Activated naive CD4-positive, alpha-beta T cell treated with anti-CD3 and anti-CD28 coated beads, Interleukin-2, amount 10 ng/mL, durations not matched to agents 7 days and 5 days (primary cell): ENCODE results near the gene AGK.

Source experiments
- CTCF ChIA-PET: fragments of 350-600 bp; sonication (Branson Sonifier 250); formaldehyde crosslinking; loops from one replicate; lab custom pipeline; 2021; ENCODE audit warnings: antibody characterized with exemption; lab: Charles Lee
- DNase-seq: peaks from one replicate; pipeline ENCODE4 v3.0.0-alpha.2; 2020
- H3K27ac Mint-ChIP-seq: one replicate; pipeline ENCODE4 v1.8.0; 2021; ENCODE audit warnings: mild to moderate bottlenecking, moderate library complexity, mixed read lengths
- H3K27me3 Mint-ChIP-seq: one replicate; pipeline ENCODE4 v1.8.0; 2021; ENCODE audit warnings: mild to moderate bottlenecking, mixed read lengths
- H3K36me3 Mint-ChIP-seq: one replicate; pipeline ENCODE4 v1.8.0; 2021; ENCODE audit warnings: mixed read lengths
- H3K4me1 Mint-ChIP-seq: one replicate; pipeline ENCODE4 v1.8.0; 2021; ENCODE audit warnings: mixed read lengths
- H3K4me3 Mint-ChIP-seq: one replicate; pipeline ENCODE4 v1.8.0; 2021; ENCODE audit warnings: mild to moderate bottlenecking, moderate library complexity, mixed read lengths
- H3K9me3 Mint-ChIP-seq: one replicate; pipeline ENCODE4 v1.8.0; 2021; ENCODE audit warnings: mixed read lengths

The AGK gene

DNA sequence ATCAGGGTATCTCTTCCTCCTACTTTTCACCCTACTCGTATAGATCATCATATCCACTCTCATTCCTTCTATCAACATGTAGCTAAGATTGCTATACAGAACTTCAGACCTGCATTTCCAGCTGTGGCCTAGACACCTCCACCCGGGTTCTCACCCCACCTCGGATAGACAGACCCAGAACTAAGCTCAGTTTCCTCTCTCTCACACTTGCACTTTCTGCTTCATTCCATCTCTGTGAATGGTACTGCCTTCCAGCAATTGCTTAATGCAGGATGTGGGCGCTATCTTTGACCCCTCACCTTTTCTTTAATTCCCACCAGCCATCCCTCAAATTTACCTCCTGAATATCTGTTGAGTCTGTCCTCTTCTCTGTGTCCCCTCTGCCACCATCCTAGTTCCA, 35.7 kb downstream of the AGK start:
- Mint-ChIP-seq H3K36me3 (peaks cover 60% of the 10 kb centered on the region), H3K9me3 (no peaks in the 10 kb centered on the region), H3K4me1 (peaks cover 9% of the 10 kb centered on the region), H3K4me3 (no peak overlapping the region), H3K27me3 (no peaks in the 10 kb centered on the region), H3K27ac (no peak overlapping the region)
- DNase-seq: no peak
- CTCF ChIA-PET: no interaction called here

DNA sequence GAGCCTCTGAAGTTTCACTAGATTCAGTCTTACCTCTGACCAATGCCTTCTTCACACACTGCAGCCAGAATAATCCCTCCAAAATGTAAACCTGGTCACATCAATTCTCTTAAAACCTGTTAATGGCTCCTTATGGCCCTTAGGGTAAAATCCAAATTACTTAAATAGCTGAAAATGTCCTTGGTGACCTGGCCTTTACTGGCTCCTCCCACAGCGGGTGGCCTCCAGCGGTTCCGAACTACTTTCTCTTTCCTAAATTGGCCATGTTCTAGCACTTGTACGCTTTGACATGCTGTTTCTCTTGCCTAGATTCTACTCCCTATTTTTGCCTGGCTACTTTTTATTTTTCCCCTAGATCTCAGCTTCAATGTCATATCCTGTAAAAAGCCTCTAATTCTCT, 36.1 kb downstream of the AGK start:
- Mint-ChIP-seq H3K9me3 (no peaks in the 10 kb centered on the region), H3K27ac (no peak overlapping the region), H3K4me3 (no peak overlapping the region), H3K4me1 (peaks cover 9% of the 10 kb centered on the region), H3K36me3 (peaks cover 61% of the 10 kb centered on the region), H3K27me3 (no peaks in the 10 kb centered on the region)
- CTCF ChIA-PET: no interaction called here
- no peak for DNase-seq

- Mint-ChIP-seq H3K4me3 (no peak overlapping the region), H3K9me3 (no peaks in the 10 kb centered on the region), H3K4me1 (peaks cover 9% of the 10 kb centered on the region), H3K27me3 (no peaks in the 10 kb centered on the region), H3K36me3 (peaks cover 48% of the 10 kb centered on the region), H3K27ac (no peak overlapping the region)
- CTCF ChIA-PET: no interaction called here
- DNase-seq: no peak
These were observed 37.7 kb downstream of the AGK start for GRCh38 chr7:141588912-141589311.

DNA sequence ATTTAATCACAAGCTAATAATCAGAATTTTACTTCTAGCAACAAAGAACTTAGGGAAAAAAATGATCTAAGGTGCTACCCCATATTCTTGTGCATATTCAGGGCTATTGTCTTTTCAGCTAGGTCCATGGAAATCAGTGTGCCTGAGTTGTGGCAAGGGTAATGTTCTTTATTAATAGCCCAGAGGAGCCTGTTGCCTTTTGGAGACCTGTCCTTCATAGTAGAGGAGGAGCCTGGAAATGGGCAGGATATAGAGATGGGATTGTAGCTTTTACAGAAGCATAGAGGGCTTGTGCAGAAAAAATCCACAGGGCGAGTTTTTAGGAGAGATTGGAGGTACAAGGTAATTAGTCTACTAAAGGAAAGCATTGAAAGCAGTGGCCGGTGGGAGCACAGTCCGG, 38.9 kb downstream of the AGK start:
- no peaks in the 10 kb centered on the region for H3K9me3 Mint-ChIP-seq
- H3K27ac Mint-ChIP-seq: no peak overlapping the region
- H3K27me3 Mint-ChIP-seq: no peaks in the 10 kb centered on the region
- H3K36me3 Mint-ChIP-seq: peaks cover 45% of the 10 kb centered on the region
- no peak for DNase-seq
- no peak overlapping the region for H3K4me3 Mint-ChIP-seq
- H3K4me1 Mint-ChIP-seq: peaks cover 9% of the 10 kb centered on the region
- CTCF ChIA-PET: interaction anchor here (0.7 kb wide), 1 partner anchor 56 kb away, joined by 3 read pairs; no protein-coding TSS in a partner anchor

GRCh38 chr7:141590666-141591065, 39.5 kb downstream of the AGK start:
- Mint-ChIP-seq H3K4me3 (no peak overlapping the region), H3K27me3 (no peaks in the 10 kb centered on the region), H3K36me3 (peaks cover 43% of the 10 kb centered on the region), H3K27ac (peak overlapping the region; percentile 29), H3K9me3 (no peaks in the 10 kb centered on the region), H3K4me1 (peaks cover 9% of the 10 kb centered on the region)
- no peak for DNase-seq
- CTCF ChIA-PET: interaction anchor here (0.7 kb wide), 1 partner anchor 57 kb away, joined by 3 read pairs; no protein-coding TSS in a partner anchor

DNA sequence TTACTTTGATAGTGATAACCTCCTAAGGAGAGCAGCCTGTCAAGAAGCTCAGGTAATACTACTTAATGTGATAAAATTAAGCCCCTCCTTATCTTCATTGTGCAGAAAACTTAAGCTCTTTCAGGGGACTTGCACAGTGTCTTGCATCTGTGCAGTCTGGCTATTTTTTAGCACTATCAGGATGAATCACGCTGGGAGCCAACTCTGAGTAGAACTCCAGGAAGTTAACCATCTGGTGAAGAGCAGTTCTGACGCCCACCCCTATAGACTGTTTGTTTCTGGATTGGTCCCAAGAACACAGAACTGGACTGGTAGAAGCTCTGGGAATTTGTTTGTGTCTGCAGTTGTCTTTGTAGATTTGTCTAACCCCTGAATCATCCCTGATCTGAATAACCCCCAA, 41.9 kb downstream of the AGK start:
- Mint-ChIP-seq H3K4me3 (no peak overlapping the region), H3K9me3 (no peaks in the 10 kb centered on the region), H3K4me1 (peaks cover 9% of the 10 kb centered on the region), H3K27me3 (no peaks in the 10 kb centered on the region), H3K27ac (no peak overlapping the region), H3K36me3 (peaks cover 38% of the 10 kb centered on the region)
- CTCF ChIA-PET: interaction anchor here (1.4 kb wide), 1 partner anchor 61 kb away, joined by 4 read pairs; no protein-coding TSS in a partner anchor
- DNase-seq: no peak

DNA sequence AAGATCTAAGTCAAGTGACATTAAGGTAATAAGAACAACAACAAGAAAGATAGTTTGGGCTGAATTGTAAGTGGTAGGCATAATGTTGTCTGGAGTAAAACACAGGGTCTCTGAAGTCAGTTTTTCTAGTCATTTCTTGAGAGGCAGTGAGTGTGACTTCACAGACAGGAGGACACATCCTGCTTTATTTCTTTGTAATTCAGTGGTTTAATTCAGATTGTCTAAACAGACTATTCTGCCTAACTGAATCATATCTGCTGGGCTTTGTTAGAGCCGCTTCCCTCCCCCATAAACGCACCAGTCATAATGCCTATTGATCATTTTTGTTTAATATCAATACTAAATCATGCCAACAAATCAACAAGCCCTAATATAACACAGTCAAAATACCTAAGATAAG, 46.8 kb downstream of the AGK start:
- H3K27me3 Mint-ChIP-seq: no peaks in the 10 kb centered on the region
- no peaks in the 10 kb centered on the region for H3K4me1 Mint-ChIP-seq
- H3K36me3 Mint-ChIP-seq: peaks cover 40% of the 10 kb centered on the region
- H3K27ac Mint-ChIP-seq: no peak overlapping the region
- no peak for DNase-seq
- CTCF ChIA-PET: no interaction called here
- H3K9me3 Mint-ChIP-seq: no peaks in the 10 kb centered on the region
- H3K4me3 Mint-ChIP-seq: no peak overlapping the region

- CTCF ChIA-PET: no interaction called here
- Mint-ChIP-seq H3K27ac (no peak overlapping the region), H3K36me3 (peaks cover 40% of the 10 kb centered on the region), H3K9me3 (no peaks in the 10 kb centered on the region), H3K4me1 (no peaks in the 10 kb centered on the region), H3K27me3 (no peaks in the 10 kb centered on the region), H3K4me3 (no peak overlapping the region)
- no peak for DNase-seq
These were observed 47.2 kb downstream of the AGK start for GRCh38 chr7:141598408-141598807.

DNA sequence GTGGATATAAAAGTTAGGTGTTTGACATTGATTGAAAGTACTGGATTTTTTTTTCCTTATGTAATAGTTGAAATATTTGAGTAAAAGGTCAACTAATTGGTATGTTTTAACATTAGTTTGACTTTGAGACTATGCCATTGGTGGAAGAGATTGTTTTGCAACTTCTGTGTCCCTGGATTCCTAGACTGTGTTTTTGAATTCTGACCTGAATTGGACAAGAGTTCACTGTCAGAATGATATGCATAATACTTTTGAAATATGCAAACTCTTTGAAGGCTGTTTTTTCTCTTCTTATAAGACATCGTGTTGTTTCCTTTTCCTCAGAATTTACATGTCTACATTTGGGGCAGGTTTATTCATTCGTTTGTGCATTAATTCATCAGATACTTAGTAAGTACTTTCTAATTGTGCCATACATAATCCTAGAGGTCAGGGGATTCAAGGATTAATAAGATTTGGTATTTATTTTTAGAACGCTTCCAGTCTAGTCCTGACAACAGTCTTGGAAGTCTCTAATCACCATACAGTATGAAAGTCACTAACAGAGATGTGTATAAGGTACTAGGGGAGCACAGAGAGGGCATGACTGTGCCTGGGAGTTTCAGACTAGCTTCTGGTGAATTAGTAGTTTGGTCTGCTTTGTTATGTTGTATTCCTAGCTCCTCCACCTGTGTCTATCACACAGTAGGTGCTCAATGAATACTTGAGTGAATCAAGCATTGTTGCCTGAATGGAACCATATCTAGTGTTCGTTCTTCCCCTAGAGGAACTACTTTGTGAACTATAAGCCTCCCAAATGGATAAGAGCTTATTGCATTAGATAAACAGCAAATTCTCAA, 49.2 kb downstream of the AGK start:
- CTCF ChIA-PET: no interaction called here
- H3K27ac Mint-ChIP-seq: no peak overlapping the region
- peaks cover 36% of the 10 kb centered on the region for H3K36me3 Mint-ChIP-seq
- H3K4me3 Mint-ChIP-seq: no peak overlapping the region
- no peaks in the 10 kb centered on the region for H3K9me3 Mint-ChIP-seq
- H3K4me1 Mint-ChIP-seq: no peaks in the 10 kb centered on the region
- no peak for DNase-seq
- no peaks in the 10 kb centered on the region for H3K27me3 Mint-ChIP-seq

GRCh38 chr7:141609576-141609975, 58.4 kb downstream of the AGK start:
- Mint-ChIP-seq H3K27me3 (no peaks in the 10 kb centered on the region), H3K9me3 (no peaks in the 10 kb centered on the region), H3K4me3 (no peak overlapping the region), H3K4me1 (no peaks in the 10 kb centered on the region), H3K36me3 (peaks cover 24% of the 10 kb centered on the region), H3K27ac (no peak overlapping the region)
- CTCF ChIA-PET: no interaction called here
- DNase-seq: no peak

GRCh38 chr7:141610671-141611070, 59.5 kb downstream of the AGK start:
- DNase-seq: no peak
- no peaks in the 10 kb centered on the region for H3K27me3 Mint-ChIP-seq
- H3K4me3 Mint-ChIP-seq: no peak overlapping the region
- CTCF ChIA-PET: no interaction called here
- H3K4me1 Mint-ChIP-seq: no peaks in the 10 kb centered on the region
- H3K36me3 Mint-ChIP-seq: peaks cover 29% of the 10 kb centered on the region
- H3K27ac Mint-ChIP-seq: no peak overlapping the region
- no peaks in the 10 kb centered on the region for H3K9me3 Mint-ChIP-seq

DNA sequence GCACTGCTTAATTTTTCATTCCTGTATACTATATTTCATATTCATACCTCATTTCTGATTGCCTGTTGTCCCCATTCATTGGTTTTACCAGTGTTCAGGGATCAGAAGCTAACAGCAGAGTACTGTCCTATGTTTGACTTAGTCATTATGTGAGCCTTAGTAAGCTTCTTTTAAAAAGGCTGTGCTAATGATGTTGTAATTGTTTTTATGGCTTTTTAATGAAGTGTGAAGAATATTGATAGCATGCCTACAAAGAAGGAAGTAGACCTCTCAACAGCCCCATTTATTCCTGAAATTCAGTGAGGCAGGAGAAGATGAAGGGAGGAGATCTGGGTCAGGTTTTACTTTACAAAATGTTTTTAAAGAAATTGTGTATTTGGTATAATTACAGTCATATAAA, 61.7 kb downstream of the AGK start:
- Mint-ChIP-seq H3K4me1 (no peaks in the 10 kb centered on the region), H3K27ac (no peak overlapping the region), H3K4me3 (no peak overlapping the region), H3K36me3 (peaks cover 31% of the 10 kb centered on the region), H3K9me3 (no peaks in the 10 kb centered on the region), H3K27me3 (no peaks in the 10 kb centered on the region)
- no peak for DNase-seq
- CTCF ChIA-PET: no interaction called here

DNA sequence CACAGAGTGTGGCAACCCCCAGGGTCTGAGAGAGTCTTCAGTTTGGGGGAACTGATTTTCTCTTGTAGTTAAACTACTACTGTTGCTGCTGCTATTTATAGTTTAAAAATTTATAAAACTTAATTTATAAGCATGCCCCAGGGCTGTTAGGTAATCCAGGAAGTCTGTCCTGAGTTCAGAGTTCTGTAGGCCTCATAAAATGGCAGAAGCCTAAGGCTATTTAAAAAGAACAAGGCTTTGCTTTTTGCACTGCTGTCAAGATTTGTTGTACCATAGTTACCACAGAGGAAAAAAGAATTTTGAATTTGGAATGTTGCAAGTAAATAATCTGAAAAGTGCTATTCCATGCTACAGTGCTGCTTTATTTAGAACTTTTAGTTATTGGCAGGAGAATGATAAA, 66.1 kb downstream of the AGK start:
- Mint-ChIP-seq H3K4me1 (no peaks in the 10 kb centered on the region), H3K9me3 (no peaks in the 10 kb centered on the region), H3K4me3 (no peak overlapping the region), H3K27ac (no peak overlapping the region), H3K36me3 (peaks cover 40% of the 10 kb centered on the region), H3K27me3 (no peaks in the 10 kb centered on the region)
- CTCF ChIA-PET: interaction anchor here (0.7 kb wide), 1 partner anchor 67 kb away, joined by 3 read pairs; no protein-coding TSS in a partner anchor
- no peak for DNase-seq

DNA sequence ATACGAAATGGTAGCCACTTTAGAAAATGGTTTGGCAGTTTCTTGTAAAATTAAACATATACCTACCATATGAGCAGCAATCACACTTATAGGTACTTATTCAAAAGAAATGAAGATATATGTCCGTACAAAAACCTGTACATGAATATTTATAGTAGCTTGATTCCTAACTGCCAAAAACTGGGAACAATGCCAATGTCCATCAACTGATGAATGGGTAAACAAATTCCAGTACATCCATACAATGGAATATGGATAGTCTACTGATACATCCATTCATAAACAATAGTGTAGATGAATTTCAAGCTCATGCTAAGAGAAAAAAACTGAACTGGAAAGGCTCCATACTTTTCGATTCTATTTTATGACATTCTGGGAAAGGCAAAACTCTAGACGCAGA, 68.5 kb downstream of the AGK start:
- DNase-seq: no peak
- peaks cover 52% of the 10 kb centered on the region for H3K36me3 Mint-ChIP-seq
- no peak overlapping the region for H3K4me3 Mint-ChIP-seq
- no peak overlapping the region for H3K27ac Mint-ChIP-seq
- H3K9me3 Mint-ChIP-seq: no peaks in the 10 kb centered on the region
- CTCF ChIA-PET: no interaction called here
- no peaks in the 10 kb centered on the region for H3K27me3 Mint-ChIP-seq
- no peaks in the 10 kb centered on the region for H3K4me1 Mint-ChIP-seq

- H3K27me3 Mint-ChIP-seq: no peaks in the 10 kb centered on the region
- H3K27ac Mint-ChIP-seq: no peak overlapping the region
- CTCF ChIA-PET: no interaction called here
- no peak overlapping the region for H3K4me3 Mint-ChIP-seq
- no peak for DNase-seq
- H3K36me3 Mint-ChIP-seq: peaks cover 41% of the 10 kb centered on the region
- no peaks in the 10 kb centered on the region for H3K4me1 Mint-ChIP-seq
- no peaks in the 10 kb centered on the region for H3K9me3 Mint-ChIP-seq
These were observed 73.6 kb downstream of the AGK start for GRCh38 chr7:141624763-141625162.
